ENCODE data around the gene TPPP3.

Gene TPPP3

GRCh38 chr16:67400901-67401300 lies 7.6 kb upstream of the TPPP3 start:
- no peaks in the 10 kb centered on the region for H3K36me3 ChIP-seq (ENCODE audit: control insufficient read depth in 1 of 2, insufficient read depth in 2 of 2, low read length in 2 of 2)
- no peak overlapping the region for H3K9ac ChIP-seq (ENCODE audit: low read length)
- peaks cover 2% of the 10 kb centered on the region for H3K27me3 ChIP-seq (ENCODE audit: insufficient read depth, low read length)
- no CpG with 5 or more reads among the region's 14 CpGs for WGBS (ENCODE audit: extremely low coverage, insufficient coverage, insufficient read length)
- no peak overlapping the region for H4K91ac ChIP-seq (ENCODE audit: low read depth, low read length)
- no peak overlapping the region for H3K27ac ChIP-seq (ENCODE audit: low read depth, low read length)
- peaks cover 26% of the 10 kb centered on the region in 2 experiments for H3K4me1 ChIP-seq (ENCODE audit: control insufficient read depth in 1 of 2, insufficient read depth in 2 of 2, low read length in 2 of 2)
- H3K79me2 ChIP-seq (ENCODE audit: control insufficient read depth, insufficient read depth, low read length, poor library complexity) = peaks cover 3% of the 10 kb centered on the region
- no peak overlapping the region for H2BK5ac ChIP-seq (ENCODE audit: low read depth, low read length, poor library complexity)
- no peak overlapping the region for H4K8ac ChIP-seq (ENCODE audit: low read depth, low read length)
- H3K9me3 ChIP-seq (ENCODE audit: insufficient read depth, low read depth, low read length) = peaks cover 2% of the 10 kb centered on the region
- DNase-seq = no peak
- no peak overlapping the region for H3K23ac ChIP-seq (ENCODE audit: low read length)
- H2AK5ac ChIP-seq (ENCODE audit: low read length) = no peak overlapping the region
- no peak overlapping the region for H2BK120ac ChIP-seq (ENCODE audit: insufficient read depth, low read length, poor library complexity)
- H3K14ac ChIP-seq (ENCODE audit: low read length) = no peak overlapping the region
- no peak overlapping the region for H3K4ac ChIP-seq (ENCODE audit: low read depth, low read length)
- H3K4me2 ChIP-seq (ENCODE audit: low read length) = no peak overlapping the region
- H3K4me3 ChIP-seq (ENCODE audit: low read depth, low read length) = no peak overlapping the region
- H2AFZ ChIP-seq (ENCODE audit: insufficient read depth, low read length, poor library complexity) = no peak overlapping the region
- no peak overlapping the region for H4K12ac ChIP-seq (ENCODE audit: low read depth, low read length)
- no peak overlapping the region for H2BK12ac ChIP-seq (ENCODE audit: low read length)
- H3K18ac ChIP-seq (ENCODE audit: low read length) = no peak overlapping the region
- H3K79me1 ChIP-seq (ENCODE audit: low read length) = peaks cover 15% of the 10 kb centered on the region

GRCh38 chr16:67399749-67400704 lies 6.7 kb upstream of the TPPP3 start:
- H3K27me3 ChIP-seq (ENCODE audit: insufficient read depth, low read length) = peaks cover 8% of the 10 kb centered on the region
- H2BK120ac ChIP-seq (ENCODE audit: insufficient read depth, low read length, poor library complexity) = no peak overlapping the region
- no peak overlapping the region for H3K14ac ChIP-seq (ENCODE audit: low read length)
- no peak overlapping the region for H2BK5ac ChIP-seq (ENCODE audit: low read depth, low read length, poor library complexity)
- H4K8ac ChIP-seq (ENCODE audit: low read depth, low read length) = no peak overlapping the region
- H3K79me1 ChIP-seq (ENCODE audit: low read length) = peaks cover 9% of the 10 kb centered on the region
- no peak overlapping the region for H3K4ac ChIP-seq (ENCODE audit: low read depth, low read length)
- H2AFZ ChIP-seq (ENCODE audit: insufficient read depth, low read length, poor library complexity) = no peak overlapping the region
- H4K91ac ChIP-seq (ENCODE audit: low read depth, low read length) = no peak overlapping the region
- H3K4me3 ChIP-seq (ENCODE audit: low read depth, low read length) = no peak overlapping the region
- WGBS (ENCODE audit: extremely low coverage, insufficient coverage, insufficient read length) = no CpG with 5 or more reads among the region's 19 CpGs
- H2BK12ac ChIP-seq (ENCODE audit: low read length) = no peak overlapping the region
- no peaks in the 10 kb centered on the region for H3K36me3 ChIP-seq (ENCODE audit: control insufficient read depth in 1 of 2, insufficient read depth in 2 of 2, low read length in 2 of 2)
- H3K27ac ChIP-seq (ENCODE audit: low read depth, low read length) = no peak overlapping the region
- H3K4me1 ChIP-seq (ENCODE audit: control insufficient read depth in 1 of 2, insufficient read depth in 2 of 2, low read length in 2 of 2) = peaks cover 21 to 22% of the 10 kb centered on the region in 2 experiments
- no peak overlapping the region for H3K18ac ChIP-seq (ENCODE audit: low read length)
- no peak overlapping the region for H2AK5ac ChIP-seq (ENCODE audit: low read length)
- H3K9ac ChIP-seq (ENCODE audit: low read length) = no peak overlapping the region
- no peak overlapping the region for H4K12ac ChIP-seq (ENCODE audit: low read depth, low read length)
- no peak for DNase-seq
- peaks cover 2% of the 10 kb centered on the region for H3K9me3 ChIP-seq (ENCODE audit: insufficient read depth, low read depth, low read length)
- H3K79me2 ChIP-seq (ENCODE audit: control insufficient read depth, insufficient read depth, low read length, poor library complexity) = peaks cover 3% of the 10 kb centered on the region
- H3K23ac ChIP-seq (ENCODE audit: low read length) = no peak overlapping the region
- H3K4me2 ChIP-seq (ENCODE audit: low read length) = no peak overlapping the region

DNA sequence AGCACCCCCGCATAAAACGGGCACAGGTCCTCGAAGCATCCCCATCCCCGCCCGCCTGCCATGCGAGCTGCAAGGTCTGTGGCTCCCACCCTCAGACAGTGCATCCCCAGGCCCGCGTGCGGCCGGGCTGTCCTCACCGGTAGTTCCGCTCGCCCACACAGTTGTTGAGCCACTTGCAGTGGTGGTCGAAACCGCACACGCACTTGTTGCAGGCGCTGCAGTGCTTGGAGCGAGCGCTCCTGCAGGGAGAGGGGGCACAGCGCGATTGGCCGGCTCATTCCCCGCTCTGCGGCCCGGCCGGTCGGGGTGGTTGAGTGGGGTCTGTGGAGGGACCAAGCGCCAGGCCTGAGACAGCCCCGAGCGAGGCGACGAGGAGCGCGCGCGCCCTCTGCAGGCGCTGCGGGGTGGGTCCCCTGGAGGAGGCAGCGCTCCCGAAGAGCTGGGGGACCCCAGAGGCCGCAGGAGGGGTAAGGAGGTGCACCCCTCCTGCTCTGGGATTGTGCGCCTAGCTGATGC lies 6.0 kb upstream of the TPPP3 start:
- H4K91ac ChIP-seq (ENCODE audit: low read depth, low read length) = no peak overlapping the region
- peaks cover 16 to 22% of the 10 kb centered on the region in 2 experiments for H3K4me1 ChIP-seq (ENCODE audit: control insufficient read depth in 1 of 2, insufficient read depth in 2 of 2, low read length in 2 of 2)
- no peak overlapping the region for H3K4me3 ChIP-seq (ENCODE audit: low read depth, low read length)
- peaks cover 2% of the 10 kb centered on the region for H3K9me3 ChIP-seq (ENCODE audit: insufficient read depth, low read depth, low read length)
- no peak for DNase-seq
- no peak overlapping the region for H2BK12ac ChIP-seq (ENCODE audit: low read length)
- H3K9ac ChIP-seq (ENCODE audit: low read length) = no peak overlapping the region
- no peak overlapping the region for H4K8ac ChIP-seq (ENCODE audit: low read depth, low read length)
- no peak overlapping the region for H3K4me2 ChIP-seq (ENCODE audit: low read length)
- no peak overlapping the region for H2AFZ ChIP-seq (ENCODE audit: insufficient read depth, low read length, poor library complexity)
- H3K18ac ChIP-seq (ENCODE audit: low read length) = no peak overlapping the region
- no peaks in the 10 kb centered on the region for H3K36me3 ChIP-seq (ENCODE audit: control insufficient read depth in 1 of 2, insufficient read depth in 2 of 2, low read length in 2 of 2)
- H2AK5ac ChIP-seq (ENCODE audit: low read length) = no peak overlapping the region
- H3K27me3 ChIP-seq (ENCODE audit: insufficient read depth, low read length) = peaks cover 16% of the 10 kb centered on the region
- no peak overlapping the region for H2BK5ac ChIP-seq (ENCODE audit: low read depth, low read length, poor library complexity)
- H3K14ac ChIP-seq (ENCODE audit: low read length) = no peak overlapping the region
- no CpG with 5 or more reads among the region's 42 CpGs for WGBS (ENCODE audit: extremely low coverage, insufficient coverage, insufficient read length)
- H3K4ac ChIP-seq (ENCODE audit: low read depth, low read length) = no peak overlapping the region
- H3K27ac ChIP-seq (ENCODE audit: low read depth, low read length) = no peak overlapping the region
- H2BK120ac ChIP-seq (ENCODE audit: insufficient read depth, low read length, poor library complexity) = no peak overlapping the region
- H3K23ac ChIP-seq (ENCODE audit: low read length) = no peak overlapping the region
- H3K79me1 ChIP-seq (ENCODE audit: low read length) = peaks cover 5% of the 10 kb centered on the region
- no peak overlapping the region for H4K12ac ChIP-seq (ENCODE audit: low read depth, low read length)
- H3K79me2 ChIP-seq (ENCODE audit: control insufficient read depth, insufficient read depth, low read length, poor library complexity) = peaks cover 2% of the 10 kb centered on the region

GRCh38 chr16:67398546-67399217 lies 5.4 kb upstream of the TPPP3 start:
- no peak overlapping the region for H2BK120ac ChIP-seq (ENCODE audit: insufficient read depth, low read length, poor library complexity)
- DNase-seq = no peak
- no CpG with 5 or more reads among the region's 19 CpGs for WGBS (ENCODE audit: extremely low coverage, insufficient coverage, insufficient read length)
- H3K4ac ChIP-seq (ENCODE audit: low read depth, low read length) = no peak overlapping the region
- H3K36me3 ChIP-seq (ENCODE audit: control insufficient read depth in 1 of 2, insufficient read depth in 2 of 2, low read length in 2 of 2) = no peaks in the 10 kb centered on the region
- H2BK12ac ChIP-seq (ENCODE audit: low read length) = no peak overlapping the region
- H3K79me2 ChIP-seq (ENCODE audit: control insufficient read depth, insufficient read depth, low read length, poor library complexity) = no peaks in the 10 kb centered on the region
- H3K18ac ChIP-seq (ENCODE audit: low read length) = no peak overlapping the region
- H3K27ac ChIP-seq (ENCODE audit: low read depth, low read length) = no peak overlapping the region
- H4K91ac ChIP-seq (ENCODE audit: low read depth, low read length) = no peak overlapping the region
- H2AK5ac ChIP-seq (ENCODE audit: low read length) = no peak overlapping the region
- H3K9me3 ChIP-seq (ENCODE audit: insufficient read depth, low read depth, low read length) = peaks cover 2% of the 10 kb centered on the region
- H3K9ac ChIP-seq (ENCODE audit: low read length) = no peak overlapping the region
- peaks cover 13 to 17% of the 10 kb centered on the region in 2 experiments for H3K4me1 ChIP-seq (ENCODE audit: control insufficient read depth in 1 of 2, insufficient read depth in 2 of 2, low read length in 2 of 2)
- no peak overlapping the region for H3K4me3 ChIP-seq (ENCODE audit: low read depth, low read length)
- H2BK5ac ChIP-seq (ENCODE audit: low read depth, low read length, poor library complexity) = no peak overlapping the region
- H3K4me2 ChIP-seq (ENCODE audit: low read length) = no peak overlapping the region
- H4K8ac ChIP-seq (ENCODE audit: low read depth, low read length) = no peak overlapping the region
- no peak overlapping the region for H2AFZ ChIP-seq (ENCODE audit: insufficient read depth, low read length, poor library complexity)
- H3K14ac ChIP-seq (ENCODE audit: low read length) = no peak overlapping the region
- no peaks in the 10 kb centered on the region for H3K79me1 ChIP-seq (ENCODE audit: low read length)
- H4K12ac ChIP-seq (ENCODE audit: low read depth, low read length) = no peak overlapping the region
- no peak overlapping the region for H3K23ac ChIP-seq (ENCODE audit: low read length)
- peaks cover 22% of the 10 kb centered on the region for H3K27me3 ChIP-seq (ENCODE audit: insufficient read depth, low read length)

All from trophoblast cell (in vitro differentiated cells and primary cell).